IMR-90 (cell line): ENCODE data around the gene CERT1. TPM values are rescaled to one million over a fixed set of nuclear protein-coding genes. Genes with fewer than 3 reads are reported as not detected.

ENCODE experiments used
- ATAC-seq: fragments of 200-7000 bp; cut with Tn5 transposase; 2 replicates; pipeline ENCODE4 v1.9.1; 2020; ENCODE audit warnings: low read depth, mild to moderate bottlenecking, moderate library complexity
- BruUV-seq: library from RNA; stranded (reverse); fragments of 400-500 nt; replicated peaks from 2 replicates; lab custom pipeline; 2021; lab: Mats Ljungman, UMichigan
- CTCF ChIA-PET: fragments of 300-600 bp; formaldehyde crosslinking; extraction: SDS; loops from one replicate; lab custom pipeline; 2021; ENCODE audit warnings: antibody characterized with exemption; lab: Yijun Ruan, JAX
- POLR2A ChIA-PET: fragments of 300-600 bp; sonication (Branson Sonifier 250); formaldehyde crosslinking; loops from one replicate; lab custom pipeline; 2022; ENCODE audit warnings: antibody characterized with exemption; ENCODE audit not compliant: unreplicated experiment; lab: Charles Lee
- DNase-seq: peaks from one replicate; pipeline ENCODE4 v3.0.0; 2013
- H2AFZ ChIP-seq: replicated peaks from 2 replicates; pipeline ENCODE3; 2013; ENCODE audit warnings: low read length, mild to moderate bottlenecking; ENCODE audit not compliant: poor library complexity
- H2AK5ac ChIP-seq: 2 replicates; pipeline ENCODE4 v1.6.1; 2013; ENCODE audit warnings: low read depth, low read length, inconsistent platforms
- H2AK9ac ChIP-seq: replicated peaks from 2 replicates; pipeline ENCODE3; 2013; ENCODE audit warnings: mild to moderate bottlenecking, low read depth, low read length, moderate library complexity; ENCODE audit not compliant: poor library complexity
- H2BK120ac ChIP-seq: 2 replicates; pipeline ENCODE4 v1.6.1; 2013; ENCODE audit warnings: low read depth, low read length, inconsistent platforms
- H2BK15ac ChIP-seq: 3 replicates; pipeline ENCODE4 v1.6.1; 2013; ENCODE audit warnings: low read depth, low read length, inconsistent platforms
- H2BK20ac ChIP-seq: 2 replicates; pipeline ENCODE4 v1.6.1; 2013; ENCODE audit warnings: low read depth, mild to moderate bottlenecking, inconsistent platforms, low read length, moderate library complexity
- H2BK5ac ChIP-seq: 2 replicates; pipeline ENCODE4 v1.6.1; 2013; ENCODE audit warnings: mild to moderate bottlenecking, low read depth, low read length, inconsistent platforms; ENCODE audit not compliant: poor library complexity, severe bottlenecking
- H3K14ac ChIP-seq: replicated peaks from 2 replicates; pipeline ENCODE4 v1.6.1; 2013; ENCODE audit warnings: low read depth, low read length, inconsistent platforms
- H3K18ac ChIP-seq: 2 replicates; pipeline ENCODE4 v1.6.1; 2013; ENCODE audit warnings: low read depth, low read length, control low read depth
- H3K23ac ChIP-seq: 2 replicates; pipeline ENCODE4 v1.6.1; 2013; ENCODE audit warnings: low read depth, low read length, inconsistent platforms
- H3K27ac ChIP-seq: 2 replicates; pipeline ENCODE4 v1.5.1; 2013; ENCODE audit warnings: mild to moderate bottlenecking, control low read depth, low read length; ENCODE audit not compliant: insufficient read depth
- H3K27me3 ChIP-seq: 2 replicates; pipeline ENCODE4 v1.6.1; 2013; ENCODE audit warnings: low read length; ENCODE audit not compliant: control insufficient read depth, insufficient read depth
- H3K36me3 ChIP-seq: 2 replicates; pipeline ENCODE4 v1.6.1; 2013; ENCODE audit warnings: low read length, mixed read lengths; ENCODE audit not compliant: control insufficient read depth, insufficient read depth
- H3K4ac ChIP-seq: 2 replicates; pipeline ENCODE4 v1.6.1; 2013; ENCODE audit warnings: low read depth, low read length, inconsistent platforms
- H3K4me1 ChIP-seq: 2 replicates; pipeline ENCODE4 v1.6.1; 2013; ENCODE audit warnings: low read length, mixed read lengths; ENCODE audit not compliant: control insufficient read depth, insufficient read depth
- H3K4me2 ChIP-seq: 2 replicates; pipeline ENCODE4 v1.6.1; 2013; ENCODE audit warnings: low read depth, mild to moderate bottlenecking, control low read depth, low read length, moderate library complexity
- H3K4me3 ChIP-seq: 2 replicates; pipeline ENCODE4 v1.5.1; 2013; ENCODE audit warnings: low read depth, mild to moderate bottlenecking, control low read depth, low read length, moderate library complexity; ENCODE audit not compliant: insufficient read depth
- H3K56ac ChIP-seq: 2 replicates; pipeline ENCODE4 v1.6.1; 2013; ENCODE audit warnings: low read length, inconsistent platforms; ENCODE audit not compliant: insufficient read depth; ENCODE audit errors: extremely low read depth
- H3K79me1 ChIP-seq, 2 experiments: 2 replicates each; pipeline ENCODE4 v1.6.1; 2013; ENCODE audit warnings: low read length in 2 of 2, inconsistent platforms in 1 of 2, low read depth in 1 of 2
- H3K9ac ChIP-seq: 2 replicates; pipeline ENCODE4 v1.6.1; 2013; ENCODE audit warnings: low read depth, low read length, control low read depth
- H3K9me1 ChIP-seq: 2 replicates; pipeline ENCODE4 v1.6.1; 2013; ENCODE audit warnings: low read length, inconsistent platforms; ENCODE audit not compliant: insufficient read depth
- H3K9me3 ChIP-seq: 2 replicates; pipeline ENCODE4 v1.6.1; 2013; ENCODE audit warnings: low read length; ENCODE audit not compliant: control insufficient read depth, insufficient read depth
- H4K20me1 ChIP-seq: 2 replicates; pipeline ENCODE4 v1.6.1; 2013; ENCODE audit warnings: low read length, inconsistent platforms; ENCODE audit not compliant: insufficient read depth
- H4K5ac ChIP-seq: 2 replicates; pipeline ENCODE4 v1.6.1; 2013; ENCODE audit warnings: mild to moderate bottlenecking, low read depth, low read length, control low read depth
- H4K8ac ChIP-seq, 2 experiments: 2 replicates each; pipeline ENCODE4 v1.6.1; 2013; ENCODE audit warnings: low read depth in 2 of 2, low read length in 2 of 2, control low read depth in 1 of 2, inconsistent platforms in 1 of 2
- H4K91ac ChIP-seq: 2 replicates; pipeline ENCODE4 v1.6.1; 2013; ENCODE audit warnings: low read depth, low read length, inconsistent platforms; ENCODE audit not compliant: insufficient read depth
- CEBPB ChIP-seq: IDR thresholded peaks from 2 replicates; pipeline ENCODE4 v1.6.1; 2012; ENCODE audit warnings: low read depth, low read length, improper control_type of control experiment
- POLR2A ChIP-seq: IDR thresholded peaks from 2 replicates; pipeline ENCODE4 v1.6.1; 2012; ENCODE audit warnings: mild to moderate bottlenecking, low read depth, low read length
- WGBS, 2 experiments: methylation state at CpG; one replicate each; pipeline versions ENCODE4 v1.1.5 to v1.1.7; 2013; ENCODE audit warnings: missing lambda C conversion rate in 2 of 2; ENCODE audit not compliant: insufficient read length in 1 of 2; ENCODE audit errors: extremely low coverage in 2 of 2; 5-methylcytosine and 5-hydroxymethylcytosine counted together
- dilution Hi-C: fragments of 300-500 bp; cut with HindIII; formaldehyde crosslinking; loops from one replicate; pipeline ENCODE4 v1.14.3; 2018; ENCODE audit warnings: low sequenced_read_pairs; ENCODE audit not compliant: unreplicated experiment
- in situ Hi-C: fragments of 300-500 bp; cut with MboI; formaldehyde crosslinking; loops from 3 replicates; pipeline ENCODE4 v1.14.3; 2019; ENCODE audit warnings: low sequenced_read_pairs, inconsistent platforms, mixed read lengths
- intact Hi-C: fragments of 100-400 bp; cut with micrococcal nuclease; formaldehyde crosslinking; loops from 2 replicates; pipeline ENCODE4 v1.10.0; 2022
- polyA plus RNA-seq, 3 experiments: library from polyadenylated mRNA; depleted of rRNA; stranded (reverse); fragments of >200 nt; gene quantifications; 2 replicates each; pipeline ENCODE4 v1.2.3, GENCODE V29; 2012; ENCODE audit warnings: low replicate concordance in 1 of 3
- total RNA-seq: library from RNA; depleted of rRNA; stranded (reverse); fragments of >200 nt; gene quantifications from 2 replicates; pipeline ENCODE4 v1.2.3, GENCODE V29; 2012

CERT1 gene
- total and polyA plus RNA-seq, 2 of the 4 experiments (the other 2 are of a cell fraction), result 7.2 TPM

DNA sequence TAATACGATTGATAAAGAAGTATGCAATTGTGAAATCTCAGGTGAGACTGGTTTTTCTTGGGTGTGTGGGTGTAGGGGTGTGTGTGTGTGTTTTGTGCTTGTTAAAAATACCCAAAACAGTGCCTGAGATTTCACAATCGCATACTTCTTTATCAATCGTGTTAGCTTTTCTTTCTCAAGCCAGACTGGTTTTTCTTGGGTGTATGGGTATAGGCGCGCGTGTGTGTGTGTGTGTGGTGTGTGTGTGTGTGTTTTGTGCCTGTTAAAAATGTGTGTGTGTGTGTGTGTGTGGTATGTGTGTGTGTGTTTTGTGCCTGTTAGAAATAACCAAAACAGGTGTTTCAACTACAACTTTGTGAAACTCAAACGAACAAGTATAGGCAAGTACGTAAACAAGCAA lies 53.7 kb downstream of the CERT1 start:
- H4K8ac ChIP-seq, result no peak overlapping the region
- in situ Hi-C loops (no loop called here), intact Hi-C loops (no loop called here), dilution Hi-C loops (no loop called here)
- H2AFZ ChIP-seq, result no peak overlapping the region
- no peak overlapping the region for H2BK20ac ChIP-seq
- TF ChIP-seq POLR2A (no peak), CEBPB (0 out of 2 replicates have a peak, but pooled peaks have one; percentile 19)
- no peak overlapping the region for H2AK5ac ChIP-seq
- H2BK120ac ChIP-seq, result no peak overlapping the region
- H3K9me1 ChIP-seq, result peaks cover 4% of the 10 kb centered on the region
- H2BK5ac ChIP-seq, result peak overlapping the region; percentile 39
- H3K4ac ChIP-seq, result no peak overlapping the region
- POLR2A ChIA-PET, result no interaction called here
- no CpG with 5 or more reads among the region's 8 CpGs for WGBS, 2 experiments
- H3K79me1 ChIP-seq, result peaks cover 22 to 24% of the 10 kb centered on the region in 2 experiments
- no peak overlapping the region for H4K5ac ChIP-seq
- peaks cover 4% of the 10 kb centered on the region; the same call in 1 of the 2 replicates for H4K20me1 ChIP-seq
- no peak overlapping the region for H3K56ac ChIP-seq
- no peak overlapping the region for H3K4me2 ChIP-seq
- H2BK15ac ChIP-seq, result no peak overlapping the region
- no peak overlapping the region for H3K18ac ChIP-seq
- H2AK9ac ChIP-seq, result no peak overlapping the region
- H3K4me1 ChIP-seq, result peaks cover 2% of the 10 kb centered on the region; the same call in 1 of the 2 replicates
- no peaks in the 10 kb centered on the region for H3K9me3 ChIP-seq
- H3K9ac ChIP-seq, result no peak overlapping the region
- no peaks in the 10 kb centered on the region for H3K27me3 ChIP-seq
- BruUV-seq, result no TSS peak
- no peak for DNase-seq
- no peak overlapping the region for H4K91ac ChIP-seq
- no peak overlapping the region for H3K23ac ChIP-seq
- no peak overlapping the region for H3K27ac ChIP-seq
- CTCF ChIA-PET, result interaction anchor here (0.5 kb wide), 1 partner anchor 125 kb away, joined by 3 read pairs; no protein-coding TSS in a partner anchor
- no peak overlapping the region for H3K14ac ChIP-seq
- H3K4me3 ChIP-seq, result no peak overlapping the region
- H3K36me3 ChIP-seq, result peaks cover 7% of the 10 kb centered on the region; the same call in 1 of the 2 replicates
- no peak for ATAC-seq
